Measurements from ENCODE around the gene TOM1L1.

The TOM1L1 gene

DNA sequence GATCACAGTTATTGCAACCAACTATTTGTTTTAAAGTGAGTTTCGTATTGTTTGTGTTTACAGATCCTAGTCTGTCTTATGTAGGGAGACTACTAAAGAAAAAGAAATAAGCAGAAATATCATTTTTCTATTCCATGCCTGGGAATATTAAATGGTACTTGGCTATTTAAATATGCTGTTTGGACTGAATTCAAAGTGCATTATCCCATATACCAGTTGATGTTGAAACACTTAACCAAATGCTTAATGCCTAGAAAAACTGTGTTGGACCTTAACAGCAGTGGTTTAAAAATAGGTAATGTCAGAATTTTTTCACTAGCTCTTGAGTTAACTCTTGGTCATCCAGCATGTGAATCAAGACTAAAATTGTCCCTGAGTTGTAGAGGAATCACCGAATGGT, 37.5 kb upstream of the TOM1L1 start:
- H3K4me3 ChIP-seq (ENCODE audit: low read depth, low read length): no peak overlapping the region
- no peaks in the 10 kb centered on the region for H3K79me2 ChIP-seq (ENCODE audit: control insufficient read depth, insufficient read depth, low read length, poor library complexity)
- H2AK5ac ChIP-seq (ENCODE audit: low read length): no peak overlapping the region
- no peak overlapping the region for H3K9ac ChIP-seq (ENCODE audit: low read length)
- H3K27ac ChIP-seq (ENCODE audit: low read depth, low read length): no peak overlapping the region
- no peak overlapping the region for H3K23ac ChIP-seq (ENCODE audit: low read length)
- H3K79me1 ChIP-seq (ENCODE audit: low read length): no peaks in the 10 kb centered on the region
- no peak overlapping the region for H3K14ac ChIP-seq (ENCODE audit: low read length)
- no peak overlapping the region for H2AFZ ChIP-seq (ENCODE audit: insufficient read depth, low read length, poor library complexity)
- no peak overlapping the region for H3K4me2 ChIP-seq (ENCODE audit: low read length)
- H2BK12ac ChIP-seq (ENCODE audit: low read length): no peak overlapping the region
- H3K18ac ChIP-seq (ENCODE audit: low read length): no peak overlapping the region
- H4K91ac ChIP-seq (ENCODE audit: low read depth, low read length): no peak overlapping the region
- H2BK120ac ChIP-seq (ENCODE audit: insufficient read depth, low read length, poor library complexity): no peak overlapping the region
- DNase-seq: no peak
- H3K4me1 ChIP-seq (ENCODE audit: control insufficient read depth in 1 of 2, insufficient read depth in 2 of 2, low read length in 2 of 2): peaks cover 4 to 11% of the 10 kb centered on the region in 2 experiments
- no peaks in the 10 kb centered on the region for H3K9me3 ChIP-seq (ENCODE audit: insufficient read depth, low read depth, low read length)
- H4K8ac ChIP-seq (ENCODE audit: low read depth, low read length): no peak overlapping the region
- no peak overlapping the region for H4K12ac ChIP-seq (ENCODE audit: low read depth, low read length)
- no peaks in the 10 kb centered on the region for H3K27me3 ChIP-seq (ENCODE audit: insufficient read depth, low read length)
- no peak overlapping the region for H2BK5ac ChIP-seq (ENCODE audit: low read depth, low read length, poor library complexity)
- WGBS (ENCODE audit: extremely low coverage, insufficient coverage, insufficient read length): no CpG with 5 or more reads among the region's 2 CpGs
- no peak overlapping the region for H3K4ac ChIP-seq (ENCODE audit: low read depth, low read length)
- no peaks in the 10 kb centered on the region for H3K36me3 ChIP-seq (ENCODE audit: control insufficient read depth in 1 of 2, insufficient read depth in 2 of 2, low read length in 2 of 2)

DNA sequence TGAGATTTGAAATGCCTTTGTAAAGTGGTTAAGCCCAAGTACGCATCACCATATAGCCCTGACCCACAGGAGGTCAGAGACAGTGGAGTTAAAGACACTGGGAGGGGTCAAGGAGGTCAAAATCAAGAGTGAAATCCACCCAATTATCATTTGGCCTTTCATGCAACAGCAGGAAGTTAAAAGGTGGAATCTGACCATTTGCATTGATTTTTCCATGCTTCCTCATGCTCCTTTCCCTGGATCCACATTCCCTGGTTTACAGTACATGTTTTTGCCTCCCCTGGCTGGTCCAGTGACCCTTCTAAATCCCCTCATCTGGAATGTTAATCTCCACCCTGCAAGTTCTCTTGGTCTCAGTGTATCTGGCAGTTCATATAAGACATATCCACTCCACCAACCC, 36.6 kb upstream of the TOM1L1 start:
- H2AFZ ChIP-seq (ENCODE audit: insufficient read depth, low read length, poor library complexity): no peak overlapping the region
- no CpG with 5 or more reads among the region's 1 CpG for WGBS (ENCODE audit: extremely low coverage, insufficient coverage, insufficient read length)
- H3K9ac ChIP-seq (ENCODE audit: low read length): no peak overlapping the region
- H3K79me1 ChIP-seq (ENCODE audit: low read length): no peaks in the 10 kb centered on the region
- H4K12ac ChIP-seq (ENCODE audit: low read depth, low read length): no peak overlapping the region
- H3K79me2 ChIP-seq (ENCODE audit: control insufficient read depth, insufficient read depth, low read length, poor library complexity): no peaks in the 10 kb centered on the region
- H2AK5ac ChIP-seq (ENCODE audit: low read length): no peak overlapping the region
- peaks cover 4 to 11% of the 10 kb centered on the region in 2 experiments for H3K4me1 ChIP-seq (ENCODE audit: control insufficient read depth in 1 of 2, insufficient read depth in 2 of 2, low read length in 2 of 2)
- H3K4ac ChIP-seq (ENCODE audit: low read depth, low read length): no peak overlapping the region
- H2BK12ac ChIP-seq (ENCODE audit: low read length): no peak overlapping the region
- no peaks in the 10 kb centered on the region for H3K36me3 ChIP-seq (ENCODE audit: control insufficient read depth in 1 of 2, insufficient read depth in 2 of 2, low read length in 2 of 2)
- no peak overlapping the region for H2BK120ac ChIP-seq (ENCODE audit: insufficient read depth, low read length, poor library complexity)
- H3K9me3 ChIP-seq (ENCODE audit: insufficient read depth, low read depth, low read length): no peaks in the 10 kb centered on the region
- no peak overlapping the region for H3K14ac ChIP-seq (ENCODE audit: low read length)
- H3K18ac ChIP-seq (ENCODE audit: low read length): no peak overlapping the region
- DNase-seq: no peak
- no peak overlapping the region for H3K4me2 ChIP-seq (ENCODE audit: low read length)
- no peak overlapping the region for H3K27ac ChIP-seq (ENCODE audit: low read depth, low read length)
- no peak overlapping the region for H4K91ac ChIP-seq (ENCODE audit: low read depth, low read length)
- H4K8ac ChIP-seq (ENCODE audit: low read depth, low read length): no peak overlapping the region
- H3K4me3 ChIP-seq (ENCODE audit: low read depth, low read length): no peak overlapping the region
- no peak overlapping the region for H3K23ac ChIP-seq (ENCODE audit: low read length)
- H3K27me3 ChIP-seq (ENCODE audit: insufficient read depth, low read length): no peaks in the 10 kb centered on the region
- no peak overlapping the region for H2BK5ac ChIP-seq (ENCODE audit: low read depth, low read length, poor library complexity)

DNA sequence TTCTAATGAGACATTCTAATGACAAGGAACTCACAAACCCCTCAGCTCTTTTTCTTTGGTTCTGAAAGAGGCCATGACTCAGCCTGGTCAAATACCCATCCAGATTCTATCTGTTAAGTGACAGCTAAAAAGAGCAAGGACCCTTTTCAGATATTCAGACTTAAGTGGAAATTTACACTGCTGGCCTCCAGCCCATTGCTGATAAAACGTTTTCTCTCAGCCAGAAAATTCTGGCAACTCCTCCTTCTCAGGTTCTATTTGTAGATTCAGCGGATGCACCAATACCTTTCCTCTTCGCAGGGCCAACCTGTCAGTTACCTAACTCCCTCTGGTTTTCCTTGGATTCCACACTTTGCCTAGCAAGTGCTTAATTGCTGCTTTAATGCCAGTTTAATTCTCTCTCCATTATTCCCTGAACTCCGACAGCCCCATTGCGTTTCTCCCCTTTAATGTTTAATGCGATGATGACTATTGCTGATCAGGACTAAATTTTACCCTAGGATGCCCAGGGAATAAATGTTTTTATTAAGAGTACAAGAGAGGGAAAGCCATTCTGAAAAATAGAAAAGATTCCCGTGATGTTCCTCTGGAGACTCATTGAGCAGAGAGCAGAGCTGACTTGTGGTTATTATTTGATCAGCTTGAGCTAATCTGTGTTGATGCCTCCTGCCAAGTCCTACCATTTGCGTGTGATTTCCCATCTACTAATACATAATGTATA, 35.9 kb upstream of the TOM1L1 start:
- Histone ChIP-seq H2BK5ac (ENCODE audit: low read depth, low read length, poor library complexity) (no peak overlapping the region), H3K23ac (ENCODE audit: low read length) (no peak overlapping the region), H3K27me3 (ENCODE audit: insufficient read depth, low read length) (no peaks in the 10 kb centered on the region), H3K9me3 (ENCODE audit: insufficient read depth, low read depth, low read length) (no peaks in the 10 kb centered on the region), H2BK120ac (ENCODE audit: insufficient read depth, low read length, poor library complexity) (no peak overlapping the region), H3K27ac (ENCODE audit: low read depth, low read length) (no peak overlapping the region), H3K4ac (ENCODE audit: low read depth, low read length) (no peak overlapping the region), H2AK5ac (ENCODE audit: low read length) (no peak overlapping the region), H4K91ac (ENCODE audit: low read depth, low read length) (no peak overlapping the region), H3K4me2 (ENCODE audit: low read length) (no peak overlapping the region), H3K14ac (ENCODE audit: low read length) (no peak overlapping the region), H3K79me2 (ENCODE audit: control insufficient read depth, insufficient read depth, low read length, poor library complexity) (no peaks in the 10 kb centered on the region), H3K9ac (ENCODE audit: low read length) (no peak overlapping the region), H3K4me1 (ENCODE audit: control insufficient read depth in 1 of 2, insufficient read depth in 2 of 2, low read length in 2 of 2) (peaks cover 4 to 11% of the 10 kb centered on the region in 2 experiments), H3K36me3 (ENCODE audit: control insufficient read depth in 1 of 2, insufficient read depth in 2 of 2, low read length in 2 of 2) (no peaks in the 10 kb centered on the region), H3K4me3 (ENCODE audit: low read depth, low read length) (no peak overlapping the region), H2BK12ac (ENCODE audit: low read length) (no peak overlapping the region), H3K18ac (ENCODE audit: low read length) (no peak overlapping the region), H4K12ac (ENCODE audit: low read depth, low read length) (no peak overlapping the region), H4K8ac (ENCODE audit: low read depth, low read length) (no peak overlapping the region), H3K79me1 (ENCODE audit: low read length) (no peaks in the 10 kb centered on the region), H2AFZ (ENCODE audit: insufficient read depth, low read length, poor library complexity) (no peak overlapping the region)
- no CpG with 5 or more reads among the region's 8 CpGs for WGBS (ENCODE audit: extremely low coverage, insufficient coverage, insufficient read length)
- DNase-seq: no peak

DNA sequence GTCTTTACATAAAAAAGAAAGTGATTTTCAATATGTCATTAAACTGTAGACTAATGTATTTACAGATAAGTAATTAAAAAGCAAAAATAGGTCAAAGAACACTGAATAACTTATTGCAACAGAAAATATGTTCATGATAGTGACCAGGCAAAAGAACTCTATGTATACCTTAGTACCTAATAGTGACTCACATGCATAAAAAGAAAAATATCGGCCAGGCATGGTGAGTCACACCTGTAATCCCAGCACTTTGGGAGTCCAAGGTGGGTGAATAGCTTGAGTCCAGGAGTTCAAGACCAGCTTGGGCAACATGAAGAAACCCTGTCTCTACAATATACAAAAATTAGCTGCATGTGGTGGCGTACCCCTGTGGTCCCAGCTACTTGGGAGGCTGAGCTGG, 33.0 kb upstream of the TOM1L1 start:
- H3K4me1 ChIP-seq (ENCODE audit: control insufficient read depth in 1 of 2, insufficient read depth in 2 of 2, low read length in 2 of 2): peaks cover 0 to 5% of the 10 kb centered on the region in 2 experiments
- no peak overlapping the region for H4K91ac ChIP-seq (ENCODE audit: low read depth, low read length)
- H3K27me3 ChIP-seq (ENCODE audit: insufficient read depth, low read length): no peaks in the 10 kb centered on the region
- no peak overlapping the region for H2BK120ac ChIP-seq (ENCODE audit: insufficient read depth, low read length, poor library complexity)
- H3K27ac ChIP-seq (ENCODE audit: low read depth, low read length): no peak overlapping the region
- H2BK12ac ChIP-seq (ENCODE audit: low read length): no peak overlapping the region
- H3K9me3 ChIP-seq (ENCODE audit: insufficient read depth, low read depth, low read length): no peaks in the 10 kb centered on the region
- no peak overlapping the region for H3K14ac ChIP-seq (ENCODE audit: low read length)
- H3K79me2 ChIP-seq (ENCODE audit: control insufficient read depth, insufficient read depth, low read length, poor library complexity): no peaks in the 10 kb centered on the region
- DNase-seq: no peak
- H4K8ac ChIP-seq (ENCODE audit: low read depth, low read length): no peak overlapping the region
- no peak overlapping the region for H4K12ac ChIP-seq (ENCODE audit: low read depth, low read length)
- no peak overlapping the region for H3K23ac ChIP-seq (ENCODE audit: low read length)
- H3K9ac ChIP-seq (ENCODE audit: low read length): no peak overlapping the region
- no peaks in the 10 kb centered on the region for H3K79me1 ChIP-seq (ENCODE audit: low read length)
- no peaks in the 10 kb centered on the region for H3K36me3 ChIP-seq (ENCODE audit: control insufficient read depth in 1 of 2, insufficient read depth in 2 of 2, low read length in 2 of 2)
- no peak overlapping the region for H2BK5ac ChIP-seq (ENCODE audit: low read depth, low read length, poor library complexity)
- no peak overlapping the region for H3K4me3 ChIP-seq (ENCODE audit: low read depth, low read length)
- H2AFZ ChIP-seq (ENCODE audit: insufficient read depth, low read length, poor library complexity): no peak overlapping the region
- H3K4me2 ChIP-seq (ENCODE audit: low read length): no peak overlapping the region
- H2AK5ac ChIP-seq (ENCODE audit: low read length): no peak overlapping the region
- WGBS (ENCODE audit: extremely low coverage, insufficient coverage, insufficient read length): no CpG with 5 or more reads among the region's 2 CpGs
- H3K4ac ChIP-seq (ENCODE audit: low read depth, low read length): no peak overlapping the region
- H3K18ac ChIP-seq (ENCODE audit: low read length): no peak overlapping the region
